ENCODE measurements around the gene UBE3B. TPM values are rescaled to one million over a fixed set of nuclear protein-coding genes. Genes with fewer than 3 reads are reported as not detected.

The UBE3B gene
- polyA plus RNA-seq, 1 donor (not counting 4 experiments of a cell fraction or from before 2014, with no cell fraction given), result 27.1 TPM

GRCh38 chr12:109459247-109459646 is 18.2 kb upstream of the UBE3B start:
- no peak for DNase-seq (ENCODE audit: low read depth, low spot score)
- Histone ChIP-seq H3K9me1 (ENCODE audit: control insufficient read depth, extremely low read depth, insufficient read depth, low read length) (peaks cover 9% of the 10 kb centered on the region), H3K27me3 (ENCODE audit: control insufficient read depth, extremely low read depth, insufficient read depth, low read length) (no peaks in the 10 kb centered on the region), H3K27ac (ENCODE audit: control insufficient read depth, insufficient read depth, low read length) (no peak overlapping the region), H3K36me3 (ENCODE audit: control insufficient read depth in 2 of 2, extremely low read depth in 1 of 2, insufficient read depth in 2 of 2, low read length in 2 of 2) (peaks cover 44 to 50% of the 10 kb centered on the region in 2 experiments), H4K20me1 (ENCODE audit: control insufficient read depth, extremely low read depth, insufficient read depth, low read length) (peaks cover 18% of the 10 kb centered on the region), H3K9ac (ENCODE audit: control insufficient read depth, extremely low read depth, insufficient read depth, low read length) (no peak overlapping the region), H3K4me1 (ENCODE audit: control insufficient read depth, extremely low read depth, insufficient read depth, low read length) (peaks cover 35% of the 10 kb centered on the region), H2AFZ (ENCODE audit: control insufficient read depth, low read length) (no peak overlapping the region), H3K79me2 (ENCODE audit: control insufficient read depth, insufficient read depth, low read length) (peaks cover 64% of the 10 kb centered on the region), H3K4me3 (ENCODE audit: control insufficient read depth in 2 of 3, extremely low read depth in 1 of 3, insufficient read depth in 2 of 3, low read depth in 1 of 3, low read length in 3 of 3) (no peak overlapping the region), H3K9me3 (ENCODE audit: control insufficient read depth, low read depth, low read length) (no peaks in the 10 kb centered on the region), H3K4me2 (ENCODE audit: control insufficient read depth, extremely low read depth, insufficient read depth, low read depth, low read length) (no peak overlapping the region)
- TF ChIP-seq EZH2 (IDR thresholded peaks at IDR 0.05; ENCODE audit: low read length), result no peak
- TF ChIP-seq CTCF (optimal IDR thresholded peaks at IDR 0.05 in 1 of 3, IDR thresholded peaks at IDR 0.05 in 1 of 3, conservative IDR thresholded peaks at IDR 0.05 in 1 of 3; ENCODE audit: extremely low read depth in 1 of 3, insufficient read depth in 2 of 3, low read length in 3 of 3), result no peak
- FAIRE-seq, result no peak
- dilution Hi-C loops (cut with MboI; ENCODE audit: extremely low pct_ligation_motif_present, low sequenced_read_pairs), result no loop called here

- peaks cover 36% of the 10 kb centered on the region for H3K4me1 ChIP-seq (ENCODE audit: control insufficient read depth, extremely low read depth, insufficient read depth, low read length)
- no peak overlapping the region for H2AFZ ChIP-seq (ENCODE audit: control insufficient read depth, low read length)
- peaks cover 9% of the 10 kb centered on the region for H3K9me1 ChIP-seq (ENCODE audit: control insufficient read depth, extremely low read depth, insufficient read depth, low read length)
- H4K20me1 ChIP-seq (ENCODE audit: control insufficient read depth, extremely low read depth, insufficient read depth, low read length), result peaks cover 19% of the 10 kb centered on the region
- dilution Hi-C loops (cut with MboI; ENCODE audit: extremely low pct_ligation_motif_present, low sequenced_read_pairs), result no loop called here
- H3K79me2 ChIP-seq (ENCODE audit: control insufficient read depth, insufficient read depth, low read length), result peaks cover 77% of the 10 kb centered on the region
- DNase-seq (ENCODE audit: low read depth, low spot score) (no peak), FAIRE-seq (no peak)
- no peak overlapping the region for H3K9ac ChIP-seq (ENCODE audit: control insufficient read depth, extremely low read depth, insufficient read depth, low read length)
- TF ChIP-seq EZH2 (IDR thresholded peaks at IDR 0.05; ENCODE audit: low read length) (no peak), CTCF (optimal IDR thresholded peaks at IDR 0.05 in 1 of 3, IDR thresholded peaks at IDR 0.05 in 1 of 3, conservative IDR thresholded peaks at IDR 0.05 in 1 of 3; ENCODE audit: extremely low read depth in 1 of 3, insufficient read depth in 2 of 3, low read length in 3 of 3) (no peak)
- no peak overlapping the region for H3K4me3 ChIP-seq (ENCODE audit: control insufficient read depth in 2 of 3, extremely low read depth in 1 of 3, insufficient read depth in 2 of 3, low read depth in 1 of 3, low read length in 3 of 3)
- no peaks in the 10 kb centered on the region for H3K9me3 ChIP-seq (ENCODE audit: control insufficient read depth, low read depth, low read length)
- no peak overlapping the region for H3K27ac ChIP-seq (ENCODE audit: control insufficient read depth, insufficient read depth, low read length)
- H3K4me2 ChIP-seq (ENCODE audit: control insufficient read depth, extremely low read depth, insufficient read depth, low read depth, low read length), result no peak overlapping the region
- peaks cover 38 to 47% of the 10 kb centered on the region in 2 experiments for H3K36me3 ChIP-seq (ENCODE audit: control insufficient read depth in 2 of 2, extremely low read depth in 1 of 2, insufficient read depth in 2 of 2, low read length in 2 of 2)
- no peaks in the 10 kb centered on the region for H3K27me3 ChIP-seq (ENCODE audit: control insufficient read depth, extremely low read depth, insufficient read depth, low read length)
Observed at GRCh38 chr12:109460538-109460937, 16.9 kb upstream of the UBE3B start.
